Breast epithelium (tissue), 4 donors: ENCODE results near the gene HEXD. TPM values are rescaled to one million over a fixed set of nuclear protein-coding genes. Genes with fewer than 3 reads are reported as not detected.
"Not testable (repeated sequence)": the region's sequence is repeated elsewhere in the genome, so short reads cannot be mapped to it uniquely, and the experiment has no call there.

Experiments used
- DNase-seq, 2 donors: peaks; one replicate each; pipeline ENCODE4 v3.0.0-alpha.2; 2019; ENCODE audit warnings: low spot score in 2 of 2
- H3K27ac ChIP-seq, 2 donors: fragments of 200-600 bp; sonication (generic) in 1 of 2; one replicate each; pipeline ENCODE4 v1.5.1; 2016 to 2019; ENCODE audit warnings: mild to moderate bottlenecking in 1 of 2
- H3K27me3 ChIP-seq, 2 donors: fragments of 200-600 bp; sonication (generic) in 1 of 2; one replicate each; pipeline versions ENCODE4 v1.5.1 to v1.6.0; 2017 to 2019; ENCODE audit warnings: control low read depth in 1 of 2, mild to moderate bottlenecking in 1 of 2
- H3K36me3 ChIP-seq: fragments of 200-600 bp; one replicate; pipeline ENCODE4 v1.5.1; 2019
- H3K4me1 ChIP-seq, 2 donors: fragments of 200-600 bp; sonication (generic); one replicate each; pipeline ENCODE4 v1.5.1; 2016 to 2019; ENCODE audit warnings: control low read depth in 1 of 2
- H3K4me3 ChIP-seq, 3 donors: fragments of 200-600 bp; sonication (generic); 1 replicate in 2 of 3; 2 replicates in 1 of 3; pipeline ENCODE4 v1.5.1; 2016 to 2019; ENCODE audit warnings: mild to moderate bottlenecking in 3 of 3, moderate library complexity in 2 of 3
- H3K9me3 ChIP-seq, 2 donors: fragments of 200-600 bp; sonication (generic) in 1 of 2; one replicate each; pipeline ENCODE4 v1.5.1; 2016 to 2019; ENCODE audit warnings: control low read depth in 1 of 2
- CTCF ChIP-seq, 3 donors: fragments of 450-650 bp; IDR thresholded peaks; one replicate each; pipeline ENCODE4 v1.5.1; 2016 to 2017; ENCODE audit warnings: antibody characterized with exemption in 3 of 3, mild to moderate bottlenecking in 3 of 3, moderate library complexity in 3 of 3
- POLR2A ChIP-seq: fragments of 450-650 bp; IDR thresholded peaks from one replicate; pipeline ENCODE4 v1.6.1; 2016; ENCODE audit warnings: antibody characterized with exemption, mild to moderate bottlenecking, moderate library complexity
- POLR2AphosphoS5 ChIP-seq, 3 donors: sonication (generic); formaldehyde crosslinking; IDR thresholded peaks; one replicate each; pipeline ENCODE4 v1.6.1; 2017; ENCODE audit warnings: antibody characterized with exemption in 3 of 3
- intact Hi-C: fragments of 100-400 bp; cut with DNase I; formaldehyde crosslinking; loops from one replicate; pipeline ENCODE4 v1.15.1; 2023; ENCODE audit warnings: low total_unique reads
- total RNA-seq, 3 donors: library from RNA; depleted of rRNA; stranded (reverse); fragments of >200 nt; gene quantifications; one replicate each; pipeline ENCODE4 v1.1.0, GENCODE V29; 2016

The HEXD gene
- total RNA-seq, 3 donors from 2014 or later, result 48.2 to 157 (median 68.2) TPM

GRCh38 chr17:82408288-82408937 is 9.7 kb upstream of the HEXD start:
- TF ChIP-seq POLR2AphosphoS5 (IDR thresholded peaks at IDR 0.05) (no peak), POLR2A (no peak), CTCF (IDR thresholded peaks at IDR 0.05) (no peak)
- H3K9me3 ChIP-seq, result no peaks in the 10 kb centered on the region
- H3K36me3 ChIP-seq, result peaks cover 6% of the 10 kb centered on the region
- H3K4me1 ChIP-seq, result no peaks in the 10 kb centered on the region
- no peak overlapping the region for H3K27ac ChIP-seq
- no peaks in the 10 kb centered on the region for H3K27me3 ChIP-seq
- DNase-seq, result no peak
- H3K4me3 ChIP-seq, result no peak overlapping the region
- intact Hi-C loops, result no loop called here

- intact Hi-C loops, result no loop called here
Measured at GRCh38 chr17:82408938-82409318, 9.2 kb upstream of the HEXD start.

GRCh38 chr17:82410014-82410716 is 8.0 kb upstream of the HEXD start:
- intact Hi-C loops, result loop anchor here (10.0 kb wide), 2 partner anchors 55 to 175 kb away; partner anchors contain the start of gene TEX19

More at GRCh38 chr17:82408938-82409318, 9.2 kb upstream of the HEXD start:
- DNase-seq, result no peak
- Histone ChIP-seq H3K4me1 (no peaks in the 10 kb centered on the region), H3K27ac (no peak overlapping the region), H3K4me3 (no peak overlapping the region), H3K36me3 (peaks cover under 1% of the 10 kb centered on the region), H3K27me3 (no peaks in the 10 kb centered on the region), H3K9me3 (no peaks in the 10 kb centered on the region)
- no peak for TF ChIP-seq CTCF (IDR thresholded peaks at IDR 0.05)
- TF ChIP-seq POLR2A, result no peak
- TF ChIP-seq POLR2AphosphoS5 (IDR thresholded peaks at IDR 0.05), result no peak

GRCh38 chr17:82411396-82412053 is 6.6 kb upstream of the HEXD start:
- H3K4me3 ChIP-seq, result no peak overlapping the region
- H3K9me3 ChIP-seq, result no peaks in the 10 kb centered on the region
- no peaks in the 10 kb centered on the region for H3K4me1 ChIP-seq
- no peaks in the 10 kb centered on the region for H3K27me3 ChIP-seq
- no peak for TF ChIP-seq POLR2AphosphoS5 (IDR thresholded peaks at IDR 0.05)
- TF ChIP-seq CTCF (IDR thresholded peaks at IDR 0.05), result no peak
- TF ChIP-seq POLR2A, result no peak
- no peak overlapping the region for H3K27ac ChIP-seq
- no peak for DNase-seq
- no peaks in the 10 kb centered on the region for H3K36me3 ChIP-seq
- intact Hi-C loops, result loop anchor here (10.0 kb wide), 2 partner anchors 57 to 177 kb away; partner anchors contain the start of gene TEX19

More at GRCh38 chr17:82410014-82410716, 8.0 kb upstream of the HEXD start:
- H3K27ac ChIP-seq, result no peak overlapping the region
- no peaks in the 10 kb centered on the region for H3K27me3 ChIP-seq
- DNase-seq, result no peak
- H3K36me3 ChIP-seq, result no peaks in the 10 kb centered on the region
- H3K4me1 ChIP-seq, result no peaks in the 10 kb centered on the region
- no peak overlapping the region for H3K4me3 ChIP-seq
- no peaks in the 10 kb centered on the region for H3K9me3 ChIP-seq
- TF ChIP-seq POLR2AphosphoS5 (IDR thresholded peaks at IDR 0.05) (no peak), CTCF (IDR thresholded peaks at IDR 0.05) (no peak), POLR2A (no peak)

GRCh38 chr17:82412081-82412480 is 6.1 kb upstream of the HEXD start:
- H3K36me3 ChIP-seq, DNase-seq, H3K9me3 ChIP-seq, H3K27me3 ChIP-seq, H3K4me1 ChIP-seq, H3K4me3 ChIP-seq, H3K27ac ChIP-seq: not testable (repeated sequence)
- intact Hi-C loops, result loop anchor here (10.0 kb wide), 2 partner anchors 57 to 177 kb away; partner anchors contain the start of gene TEX19
